Breast epithelium (tissue), 3 donors: ENCODE results near the gene JPH2.

ENCODE experiments used
- POLR2A ChIP-seq: fragments of 450-650 bp; IDR thresholded peaks from one replicate; pipeline ENCODE4 v1.6.1; 2016; ENCODE audit warnings: antibody characterized with exemption, mild to moderate bottlenecking, moderate library complexity
- POLR2AphosphoS5 ChIP-seq, 3 donors: sonication (generic); formaldehyde crosslinking; IDR thresholded peaks; one replicate each; pipeline ENCODE4 v1.6.1; 2017; ENCODE audit warnings: antibody characterized with exemption in 3 of 3
- TF ChIP-seq, protein P1 (sequence below), 3 donors: fragments of 450-650 bp; IDR thresholded peaks; one replicate each; pipeline ENCODE4 v1.5.1; 2016 to 2017; ENCODE audit warnings: antibody characterized with exemption in 3 of 3, mild to moderate bottlenecking in 3 of 3, moderate library complexity in 3 of 3

- TF ChIP-seq, protein P1, sequence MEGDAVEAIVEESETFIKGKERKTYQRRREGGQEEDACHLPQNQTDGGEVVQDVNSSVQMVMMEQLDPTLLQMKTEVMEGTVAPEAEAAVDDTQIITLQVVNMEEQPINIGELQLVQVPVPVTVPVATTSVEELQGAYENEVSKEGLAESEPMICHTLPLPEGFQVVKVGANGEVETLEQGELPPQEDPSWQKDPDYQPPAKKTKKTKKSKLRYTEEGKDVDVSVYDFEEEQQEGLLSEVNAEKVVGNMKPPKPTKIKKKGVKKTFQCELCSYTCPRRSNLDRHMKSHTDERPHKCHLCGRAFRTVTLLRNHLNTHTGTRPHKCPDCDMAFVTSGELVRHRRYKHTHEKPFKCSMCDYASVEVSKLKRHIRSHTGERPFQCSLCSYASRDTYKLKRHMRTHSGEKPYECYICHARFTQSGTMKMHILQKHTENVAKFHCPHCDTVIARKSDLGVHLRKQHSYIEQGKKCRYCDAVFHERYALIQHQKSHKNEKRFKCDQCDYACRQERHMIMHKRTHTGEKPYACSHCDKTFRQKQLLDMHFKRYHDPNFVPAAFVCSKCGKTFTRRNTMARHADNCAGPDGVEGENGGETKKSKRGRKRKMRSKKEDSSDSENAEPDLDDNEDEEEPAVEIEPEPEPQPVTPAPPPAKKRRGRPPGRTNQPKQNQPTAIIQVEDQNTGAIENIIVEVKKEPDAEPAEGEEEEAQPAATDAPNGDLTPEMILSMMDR (IDR thresholded peaks at IDR 0.05) = no peak
- TF ChIP-seq POLR2A (no peak), POLR2AphosphoS5 (IDR thresholded peaks at IDR 0.05) (no peak)
Measured at GRCh38 chr20:44138867-44139266, 48.1 kb downstream of the JPH2 start.
